8988T (cell line): ENCODE measurements around the gene ZNF423.

Source experiments
- DNase-seq: peaks from one replicate; pipeline ENCODE4 v3.0.0; 2011

ZNF423 gene

DNA sequence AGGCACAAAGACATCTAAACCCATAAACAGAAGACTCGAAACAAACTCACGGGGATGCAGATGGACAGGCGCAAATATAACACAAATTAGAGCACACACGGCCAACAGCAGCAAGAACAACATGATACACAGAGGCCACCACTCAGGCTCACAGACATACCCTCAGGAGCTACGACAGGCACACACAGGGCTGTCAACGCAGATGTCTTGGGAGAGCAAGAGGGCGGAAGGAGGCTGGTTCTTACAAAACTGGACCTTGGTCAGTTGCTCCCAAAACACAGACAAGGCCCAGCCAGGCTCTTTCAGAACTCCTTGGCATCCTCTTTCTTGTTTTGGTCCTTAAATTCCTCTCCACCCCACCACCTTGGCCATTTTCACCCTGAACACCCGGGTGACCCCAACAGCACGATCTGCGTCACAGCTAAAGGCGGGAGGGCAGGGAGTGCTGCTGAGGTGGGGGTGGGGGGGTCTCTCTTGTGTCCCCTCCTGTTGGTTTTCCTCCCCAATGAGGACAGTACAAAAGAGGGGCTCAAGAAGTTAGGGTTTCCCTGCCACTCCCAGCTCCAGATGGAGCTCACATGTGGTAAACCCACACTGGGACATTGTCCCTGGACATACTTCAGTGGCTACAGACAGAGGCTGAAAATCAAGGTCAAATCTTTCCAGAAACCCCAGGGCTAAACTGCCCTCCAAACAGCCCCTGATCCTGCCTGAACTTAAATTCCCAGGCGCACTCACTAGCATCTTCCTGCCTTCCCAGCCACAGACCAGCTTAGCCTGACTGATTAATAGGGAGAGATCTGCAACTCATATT lies 261.0 kb downstream of the ZNF423 start:
- no peak for DNase-seq

GRCh38 chr16:49594153-49594552 lies 261.8 kb downstream of the ZNF423 start:
- no peak for DNase-seq

- no peak for DNase-seq
Measured at GRCh38 chr16:49593424-49594040, 262.4 kb downstream of the ZNF423 start.

- DNase-seq, result peak; percentile 80
Measured at GRCh38 chr16:49592546-49593423, 263.1 kb downstream of the ZNF423 start.

DNA sequence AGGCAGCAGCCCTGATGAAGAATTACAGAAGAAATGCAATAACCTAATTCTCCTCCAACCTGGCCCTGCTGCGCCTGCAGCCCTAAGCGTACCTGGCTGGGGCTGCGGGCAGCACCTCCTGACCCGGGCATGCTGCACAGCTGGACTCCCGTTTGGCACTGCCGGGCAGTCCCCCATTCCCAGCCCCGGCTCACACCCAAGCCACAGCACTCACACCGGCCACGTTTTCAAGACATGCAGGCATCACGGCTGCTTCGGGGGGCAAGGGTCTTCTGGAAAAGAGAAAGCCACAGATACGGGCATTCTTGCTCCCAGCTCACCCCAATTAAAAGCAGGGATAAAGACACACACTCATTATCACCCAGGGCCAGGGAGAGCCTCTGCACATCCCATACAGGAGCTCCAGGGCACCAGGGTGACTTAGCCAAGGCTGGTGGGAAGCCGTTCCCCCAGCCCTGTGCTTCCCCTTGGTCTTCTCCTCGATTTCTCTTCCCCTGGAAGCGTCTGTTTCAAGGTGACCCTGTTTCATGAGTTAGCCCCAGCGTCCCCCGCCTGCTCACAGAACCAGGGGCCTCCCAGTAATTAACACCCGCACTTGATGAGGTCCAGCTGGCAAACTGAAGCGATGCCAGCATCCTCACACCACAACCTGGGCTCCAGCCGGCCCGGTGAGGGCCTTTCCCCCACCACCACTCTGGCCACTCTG lies 265.6 kb downstream of the ZNF423 start:
- no peak for DNase-seq

- DNase-seq, result no peak
Measured at GRCh38 chr16:49589544-49590031, 266.3 kb downstream of the ZNF423 start.

DNA sequence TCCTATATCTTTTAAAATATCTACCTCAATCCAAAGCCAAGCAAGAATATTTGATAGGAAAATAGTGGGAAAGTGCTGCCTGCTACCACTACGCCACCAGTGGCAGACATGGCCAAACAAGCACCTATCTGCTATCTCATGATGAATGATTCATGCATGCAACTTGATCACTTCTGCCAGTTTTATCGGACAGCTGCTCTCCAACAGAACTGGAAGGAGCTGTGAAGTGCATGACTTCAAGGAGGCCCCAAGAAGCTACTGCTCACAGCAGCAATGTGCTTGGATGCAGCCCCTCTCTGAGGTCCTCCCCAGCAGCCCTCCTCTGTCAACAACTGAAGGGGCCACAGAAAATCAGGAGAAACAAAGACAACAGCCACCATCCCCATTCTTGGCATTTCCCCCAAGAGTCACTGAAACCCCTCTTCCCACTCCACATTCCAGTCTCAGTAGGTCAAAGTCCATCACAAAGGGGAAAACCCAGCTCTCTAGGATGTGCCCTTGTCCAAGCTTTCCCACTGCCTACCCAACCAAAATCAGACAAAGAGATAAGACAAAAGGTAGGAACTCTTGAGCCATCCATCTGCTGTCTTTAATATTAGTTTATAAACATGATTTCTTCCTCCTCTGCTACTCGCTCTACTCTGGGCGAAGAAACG lies 267.1 kb downstream of the ZNF423 start:
- DNase-seq, result no peak

GRCh38 chr16:49588026-49588425 lies 267.9 kb downstream of the ZNF423 start:
- no peak for DNase-seq

- no peak for DNase-seq
Measured at GRCh38 chr16:49587511-49587910, 268.4 kb downstream of the ZNF423 start.

GRCh38 chr16:49586466-49587450 lies 269.2 kb downstream of the ZNF423 start:
- DNase-seq, result peak; percentile 39

- no peak for DNase-seq
Measured at GRCh38 chr16:49585143-49585832, 270.6 kb downstream of the ZNF423 start.

DNA sequence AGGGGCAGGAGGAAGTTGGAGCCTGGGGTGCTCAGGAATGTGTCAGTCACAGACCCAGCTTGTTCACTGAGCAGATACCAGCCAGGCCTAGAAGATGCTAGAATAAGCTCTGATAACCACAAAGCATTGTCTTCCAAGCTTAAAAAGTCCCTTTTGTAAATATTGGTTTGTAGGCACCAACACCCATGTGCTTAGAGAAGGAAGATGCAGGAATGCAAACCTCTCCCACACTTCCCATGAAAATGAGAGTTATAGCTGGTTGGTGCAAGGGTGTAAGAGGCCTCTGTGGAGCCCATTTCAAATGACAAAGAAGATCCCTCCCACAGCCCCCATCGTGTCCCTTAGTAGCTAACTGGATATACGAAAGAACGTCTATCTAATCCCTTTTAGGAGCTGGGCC lies 272.0 kb downstream of the ZNF423 start:
- no peak for DNase-seq

DNA sequence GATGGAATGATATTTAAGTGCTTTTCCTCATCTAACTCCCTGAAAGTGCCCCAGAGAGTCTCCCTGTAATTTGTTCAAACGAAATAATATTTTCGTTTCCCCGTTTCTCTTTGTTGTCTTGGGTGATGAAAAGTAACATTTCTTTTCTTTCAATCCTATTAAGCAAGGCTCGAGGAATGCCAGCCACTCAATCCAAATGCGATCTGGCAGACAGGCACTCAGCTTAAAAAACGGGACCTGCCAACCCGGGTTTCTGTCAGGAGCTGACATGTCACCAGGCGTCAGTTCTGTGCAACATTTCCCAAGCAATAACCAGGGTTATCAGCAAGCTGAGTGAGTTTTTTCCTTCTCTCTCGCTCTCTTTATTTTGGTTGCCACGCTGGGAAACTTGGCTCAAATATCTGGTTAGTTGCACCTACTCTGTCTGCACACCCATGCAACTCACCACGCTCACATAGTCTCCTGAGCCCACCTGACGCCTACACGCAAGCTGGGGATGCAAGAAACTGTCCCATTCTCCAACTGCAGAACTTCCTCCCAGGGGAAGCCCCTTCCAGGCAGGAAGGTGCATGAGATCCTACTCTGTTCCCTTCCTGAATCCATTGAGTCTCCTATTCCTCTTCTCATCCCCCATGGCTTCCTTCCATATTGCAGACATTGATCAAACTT lies 274.1 kb downstream of the ZNF423 start:
- no peak for DNase-seq

DNA sequence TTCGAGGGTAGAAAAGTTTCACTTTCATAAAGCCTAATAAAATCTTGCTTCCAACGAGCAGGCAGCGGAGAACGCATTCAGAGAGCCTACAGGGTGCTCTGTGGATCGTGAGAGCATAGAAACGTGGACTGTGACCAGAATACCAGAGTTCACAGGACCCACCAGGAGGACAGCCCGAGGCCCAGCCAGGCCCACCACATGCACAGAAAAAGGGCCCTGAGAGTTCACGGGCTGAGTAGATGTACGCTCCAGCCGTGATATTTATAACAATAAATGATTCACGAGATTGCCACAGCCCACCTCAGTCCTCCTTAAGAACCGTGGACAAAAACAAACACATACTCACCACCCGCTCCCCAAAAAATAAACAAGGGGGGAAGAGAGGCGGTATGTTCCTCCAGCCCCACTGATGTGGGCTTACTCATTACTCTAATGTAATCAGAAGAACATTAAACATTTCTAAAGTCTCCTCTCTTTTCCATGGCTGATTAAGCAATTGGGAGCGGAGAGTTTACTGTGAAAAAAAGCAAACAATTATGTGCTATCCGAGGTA lies 275.1 kb downstream of the ZNF423 start:
- no peak for DNase-seq

DNA sequence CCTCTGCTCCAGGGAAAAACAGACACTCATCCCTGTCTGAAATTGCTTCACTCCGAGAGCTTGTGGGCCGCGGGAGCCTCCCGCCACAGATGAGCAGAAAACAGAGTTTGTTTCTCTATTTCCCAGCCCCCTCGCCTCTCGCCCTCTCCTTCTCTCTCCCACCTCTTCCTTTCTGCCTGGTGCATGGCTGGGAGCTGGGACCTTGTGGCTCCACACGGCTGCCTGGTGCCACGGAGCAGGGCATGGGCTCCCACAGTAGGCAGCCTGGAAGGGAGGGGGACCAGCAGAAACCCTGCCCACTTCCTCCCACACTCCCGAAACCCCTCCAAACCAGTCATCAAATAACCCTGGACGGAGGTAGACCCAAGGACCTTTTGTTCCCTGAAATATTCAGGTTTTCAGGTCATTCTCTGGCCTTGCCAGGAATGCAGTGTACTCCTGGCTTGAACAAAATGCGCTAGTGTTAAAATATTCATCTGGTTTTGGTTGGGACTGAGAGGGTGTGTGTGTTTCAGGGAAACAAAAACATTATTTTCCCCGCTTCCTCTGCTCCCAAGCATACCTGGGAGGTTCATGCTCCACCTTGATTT lies 277.4 kb downstream of the ZNF423 start:
- DNase-seq, result no peak

- no peak for DNase-seq
Measured at GRCh38 chr16:49578018-49578417, 277.9 kb downstream of the ZNF423 start.

- no peak for DNase-seq
Measured at GRCh38 chr16:49576941-49577340, 279.0 kb downstream of the ZNF423 start.

DNA sequence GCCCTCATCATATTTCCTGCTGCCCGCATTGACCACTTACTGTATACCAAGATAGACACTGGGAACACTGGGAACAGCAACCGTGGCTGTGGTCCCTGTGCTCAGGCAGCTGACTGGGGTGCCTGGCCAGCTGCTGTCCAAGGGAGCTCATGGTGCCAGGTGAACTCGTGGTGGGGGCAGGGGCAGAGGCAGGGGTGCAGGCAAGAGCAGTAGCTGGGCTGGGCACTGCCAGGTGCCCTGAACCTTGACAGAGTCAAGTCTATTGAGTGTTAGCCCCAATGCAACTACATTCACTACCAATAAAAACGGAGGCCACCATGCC lies 279.8 kb downstream of the ZNF423 start:
- no peak for DNase-seq
